Spleen (tissue), 7 donors: ENCODE results near the gene PLA2G3.

Source experiments
- CTCF ChIP-seq, 11 experiments: fragments of 200-600 bp in 7 of 11; fragments of 450-650 bp in 4 of 11; sonication (generic) in 4 of 11; IDR thresholded peaks in 8 of 11; conservative IDR thresholded peaks in 3 of 11; 1 replicate in 7 of 11; 2 replicates in 4 of 11; pipeline versions ENCODE4 v1.4.0 to v1.8.0; 2016 to 2021; ENCODE audit warnings: antibody characterized with exemption in 11 of 11, inconsistent platforms in 4 of 11, mild to moderate bottlenecking in 1 of 11
- POLR2A ChIP-seq, 3 donors: fragments of 450-650 bp; IDR thresholded peaks; one replicate each; pipeline ENCODE4 v1.5.1; 2017; ENCODE audit warnings: antibody characterized with exemption in 3 of 3, mild to moderate bottlenecking in 1 of 3
- POLR2AphosphoS5 ChIP-seq, 3 donors: sonication (generic); formaldehyde crosslinking; IDR thresholded peaks; one replicate each; pipeline ENCODE4 v1.5.1; 2017; ENCODE audit warnings: antibody characterized with exemption in 3 of 3
- donor health status: DM: no; HTN: no; CAD: no; lungs with moderate emphysema.
- donor health status: DM: no; HTN: no; CAD: no.
- donor health status: DM: no; HTN: no; CAD: no.

- TF ChIP-seq POLR2AphosphoS5 (IDR thresholded peaks at IDR 0.05) (no peak), CTCF (IDR thresholded peaks at IDR 0.05 in 8 of 11, conservative IDR thresholded peaks at IDR 0.05 in 3 of 11) (no peak), POLR2A (IDR thresholded peaks at IDR 0.05) (no peak)
These were observed 8.2 kb upstream of the PLA2G3 start for GRCh38 chr22:31148488-31148887.
